ENCODE data around the gene PPP1CA. TPM values are rescaled to one million over a fixed set of nuclear protein-coding genes. Genes with fewer than 3 reads are reported as not detected.

The PPP1CA gene
- polyA plus RNA-seq, 3 donors: 209 to 551 (median 461) TPM

DNA sequence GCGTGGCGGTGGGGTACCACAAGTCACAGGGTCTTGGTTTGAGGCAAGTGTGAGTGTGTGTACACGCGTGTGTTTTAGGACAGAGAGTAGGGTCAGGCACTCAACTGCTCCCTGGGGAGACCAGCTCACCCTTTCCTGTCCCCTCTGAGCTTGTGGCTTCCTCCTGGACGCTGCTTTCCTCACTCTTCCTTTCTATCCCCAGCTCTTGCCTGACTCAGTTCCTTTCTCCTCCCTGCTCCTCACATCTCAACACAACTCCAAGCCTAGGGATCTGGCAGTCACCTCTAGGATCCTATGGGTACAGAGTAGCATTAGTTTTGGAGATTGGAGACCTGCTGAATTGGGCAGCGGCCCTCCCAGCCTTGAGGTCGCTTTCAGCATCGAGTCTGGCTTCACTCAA, 32.4 kb downstream of the PPP1CA start:
- no peak for DNase-seq
- Histone ChIP-seq H3K9me3 (replicated peaks in 1 of 2; ENCODE audit: control insufficient read depth in 1 of 2, insufficient read depth in 1 of 2, low read length in 2 of 2) (no peaks in the 10 kb centered on the region), H3K27me3 (ENCODE audit: control insufficient read depth in 2 of 2, insufficient read depth in 2 of 2, low read length in 2 of 2) (no peaks in the 10 kb centered on the region), H3K4me3 (replicated peaks in 1 of 3; ENCODE audit: low read depth in 2 of 3, low read length in 3 of 3) (no peak overlapping the region), H3K79me2 (ENCODE audit: insufficient read depth, low read length) (peaks cover 36% of the 10 kb centered on the region), H2AFZ (ENCODE audit: insufficient read depth, low read depth, low read length, poor library complexity, severe bottlenecking) (no peak overlapping the region), H3K27ac (ENCODE audit: low read depth in 1 of 2, low read length in 2 of 2) (no peak overlapping the region), H3K9ac (ENCODE audit: insufficient read depth, low read length, poor library complexity, severe bottlenecking) (no peak overlapping the region), H3K4me1 (ENCODE audit: control insufficient read depth in 1 of 2, insufficient read depth in 2 of 2, low read length in 2 of 2) (peaks cover 46 to 67% of the 10 kb centered on the region in 2 donors), H3K4me2 (replicated peaks; ENCODE audit: extremely low read depth, low read length, poor library complexity, severe bottlenecking) (no peak overlapping the region), H3K36me3 (replicated peaks in 1 of 2; ENCODE audit: control insufficient read depth in 1 of 2, insufficient read depth in 2 of 2, low read length in 2 of 2) (peaks cover 3 to 16% of the 10 kb centered on the region in 2 donors), H4K20me1 (ENCODE audit: insufficient read depth, low read length) (peaks cover 10% of the 10 kb centered on the region)
- H3K27me3 Mint-ChIP-seq (ENCODE audit: low read depth in 3 of 3): peaks cover 4 to 33% (median 22%) of the 10 kb centered on the region in 3 donors
- peaks cover 0 to 5% (median 0%) of the 10 kb centered on the region in 7 donors for H3K9me3 Mint-ChIP-seq
- peaks cover 39 to 44% of the 10 kb centered on the region in 2 donors for H3K36me3 Mint-ChIP-seq
- peak overlapping the region in 1 of 2 donors; percentile 4 for H3K4me3 Mint-ChIP-seq
- intact Hi-C loops (cut with micrococcal nuclease): no loop called here
- peaks cover 72% of the 10 kb centered on the region for H3K4me1 Mint-ChIP-seq
- peak overlapping the region in 1 of 7 donors; percentile 79 for H3K27ac Mint-ChIP-seq
- WGBS (ENCODE audit: insufficient coverage): 82% methylated on average over 8 of the region's 8 CpGs
- TF ChIP-seq, protein P1, sequence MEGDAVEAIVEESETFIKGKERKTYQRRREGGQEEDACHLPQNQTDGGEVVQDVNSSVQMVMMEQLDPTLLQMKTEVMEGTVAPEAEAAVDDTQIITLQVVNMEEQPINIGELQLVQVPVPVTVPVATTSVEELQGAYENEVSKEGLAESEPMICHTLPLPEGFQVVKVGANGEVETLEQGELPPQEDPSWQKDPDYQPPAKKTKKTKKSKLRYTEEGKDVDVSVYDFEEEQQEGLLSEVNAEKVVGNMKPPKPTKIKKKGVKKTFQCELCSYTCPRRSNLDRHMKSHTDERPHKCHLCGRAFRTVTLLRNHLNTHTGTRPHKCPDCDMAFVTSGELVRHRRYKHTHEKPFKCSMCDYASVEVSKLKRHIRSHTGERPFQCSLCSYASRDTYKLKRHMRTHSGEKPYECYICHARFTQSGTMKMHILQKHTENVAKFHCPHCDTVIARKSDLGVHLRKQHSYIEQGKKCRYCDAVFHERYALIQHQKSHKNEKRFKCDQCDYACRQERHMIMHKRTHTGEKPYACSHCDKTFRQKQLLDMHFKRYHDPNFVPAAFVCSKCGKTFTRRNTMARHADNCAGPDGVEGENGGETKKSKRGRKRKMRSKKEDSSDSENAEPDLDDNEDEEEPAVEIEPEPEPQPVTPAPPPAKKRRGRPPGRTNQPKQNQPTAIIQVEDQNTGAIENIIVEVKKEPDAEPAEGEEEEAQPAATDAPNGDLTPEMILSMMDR (IDR thresholded peaks at IDR 0.05): no peak

DNA sequence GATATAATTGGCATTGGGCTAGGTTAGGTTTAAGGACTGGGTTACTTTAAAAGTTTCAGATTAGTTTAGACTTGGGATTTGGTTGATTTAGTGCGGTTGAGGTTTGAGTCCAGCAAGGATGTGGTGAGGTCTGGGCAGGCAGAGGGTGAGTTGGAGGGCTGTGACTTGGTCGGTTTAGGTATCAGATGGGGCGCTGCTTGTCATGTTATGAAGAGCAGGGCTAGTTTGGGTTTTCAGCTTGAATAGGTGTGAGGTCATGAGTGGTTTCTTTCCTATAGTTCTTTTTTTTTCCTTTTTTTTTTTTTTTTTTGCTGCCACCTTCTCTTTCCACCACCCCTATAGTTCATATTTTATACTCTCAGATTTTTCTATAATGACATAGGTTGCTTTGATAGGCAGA, 33.0 kb downstream of the PPP1CA start:
- peaks cover 33% of the 10 kb centered on the region for H3K79me2 ChIP-seq (ENCODE audit: insufficient read depth, low read length)
- H3K4me2 ChIP-seq (replicated peaks; ENCODE audit: extremely low read depth, low read length, poor library complexity, severe bottlenecking): no peak overlapping the region
- H3K9me3 Mint-ChIP-seq: peaks cover 0 to 5% (median 0%) of the 10 kb centered on the region in 7 donors
- no peak overlapping the region for H3K27ac Mint-ChIP-seq
- no peaks in the 10 kb centered on the region for H3K9me3 ChIP-seq (replicated peaks in 1 of 2; ENCODE audit: control insufficient read depth in 1 of 2, insufficient read depth in 1 of 2, low read length in 2 of 2)
- H3K9ac ChIP-seq (ENCODE audit: insufficient read depth, low read length, poor library complexity, severe bottlenecking): no peak overlapping the region
- peaks cover 4 to 32% (median 22%) of the 10 kb centered on the region in 3 donors for H3K27me3 Mint-ChIP-seq (ENCODE audit: low read depth in 3 of 3)
- H3K4me3 ChIP-seq (replicated peaks in 1 of 3; ENCODE audit: low read depth in 2 of 3, low read length in 3 of 3): no peak overlapping the region
- DNase-seq: no peak
- peaks cover 43 to 47% of the 10 kb centered on the region in 2 donors for H3K36me3 Mint-ChIP-seq
- TF ChIP-seq, protein P1 (IDR thresholded peaks at IDR 0.05): no peak
- peaks cover 39 to 61% of the 10 kb centered on the region in 2 donors for H3K4me1 ChIP-seq (ENCODE audit: control insufficient read depth in 1 of 2, insufficient read depth in 2 of 2, low read length in 2 of 2)
- peaks cover 3 to 17% of the 10 kb centered on the region in 2 donors for H3K36me3 ChIP-seq (replicated peaks in 1 of 2; ENCODE audit: control insufficient read depth in 1 of 2, insufficient read depth in 2 of 2, low read length in 2 of 2)
- no peaks in the 10 kb centered on the region for H3K27me3 ChIP-seq (ENCODE audit: control insufficient read depth in 2 of 2, insufficient read depth in 2 of 2, low read length in 2 of 2)
- H4K20me1 ChIP-seq (ENCODE audit: insufficient read depth, low read length): peaks cover 10% of the 10 kb centered on the region
- 33% methylated on average over 1 of the region's 3 CpGs for WGBS (ENCODE audit: insufficient coverage)
- intact Hi-C loops (cut with micrococcal nuclease): no loop called here
- peaks cover 71% of the 10 kb centered on the region for H3K4me1 Mint-ChIP-seq
- peak overlapping the region in 1 of 2 donors; percentile 10 for H3K4me3 Mint-ChIP-seq
- H2AFZ ChIP-seq (ENCODE audit: insufficient read depth, low read depth, low read length, poor library complexity, severe bottlenecking): no peak overlapping the region
- H3K27ac ChIP-seq (ENCODE audit: low read depth in 1 of 2, low read length in 2 of 2): no peak overlapping the region

All from CD14-positive monocyte (primary cell).